GM12874 (cell line): ENCODE data around the gene ZNF398.

Experiments
- TF ChIP-seq, protein P1 (sequence below): IDR thresholded peaks from 2 replicates; pipeline ENCODE4 v1.5.1; 2011; ENCODE audit warnings: low read depth, mild to moderate bottlenecking, control low read depth, low read length, moderate library complexity; ENCODE audit not compliant: insufficient read depth

Gene ZNF398, protein sequence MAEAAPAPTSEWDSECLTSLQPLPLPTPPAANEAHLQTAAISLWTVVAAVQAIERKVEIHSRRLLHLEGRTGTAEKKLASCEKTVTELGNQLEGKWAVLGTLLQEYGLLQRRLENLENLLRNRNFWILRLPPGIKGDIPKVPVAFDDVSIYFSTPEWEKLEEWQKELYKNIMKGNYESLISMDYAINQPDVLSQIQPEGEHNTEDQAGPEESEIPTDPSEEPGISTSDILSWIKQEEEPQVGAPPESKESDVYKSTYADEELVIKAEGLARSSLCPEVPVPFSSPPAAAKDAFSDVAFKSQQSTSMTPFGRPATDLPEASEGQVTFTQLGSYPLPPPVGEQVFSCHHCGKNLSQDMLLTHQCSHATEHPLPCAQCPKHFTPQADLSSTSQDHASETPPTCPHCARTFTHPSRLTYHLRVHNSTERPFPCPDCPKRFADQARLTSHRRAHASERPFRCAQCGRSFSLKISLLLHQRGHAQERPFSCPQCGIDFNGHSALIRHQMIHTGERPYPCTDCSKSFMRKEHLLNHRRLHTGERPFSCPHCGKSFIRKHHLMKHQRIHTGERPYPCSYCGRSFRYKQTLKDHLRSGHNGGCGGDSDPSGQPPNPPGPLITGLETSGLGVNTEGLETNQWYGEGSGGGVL

DNA sequence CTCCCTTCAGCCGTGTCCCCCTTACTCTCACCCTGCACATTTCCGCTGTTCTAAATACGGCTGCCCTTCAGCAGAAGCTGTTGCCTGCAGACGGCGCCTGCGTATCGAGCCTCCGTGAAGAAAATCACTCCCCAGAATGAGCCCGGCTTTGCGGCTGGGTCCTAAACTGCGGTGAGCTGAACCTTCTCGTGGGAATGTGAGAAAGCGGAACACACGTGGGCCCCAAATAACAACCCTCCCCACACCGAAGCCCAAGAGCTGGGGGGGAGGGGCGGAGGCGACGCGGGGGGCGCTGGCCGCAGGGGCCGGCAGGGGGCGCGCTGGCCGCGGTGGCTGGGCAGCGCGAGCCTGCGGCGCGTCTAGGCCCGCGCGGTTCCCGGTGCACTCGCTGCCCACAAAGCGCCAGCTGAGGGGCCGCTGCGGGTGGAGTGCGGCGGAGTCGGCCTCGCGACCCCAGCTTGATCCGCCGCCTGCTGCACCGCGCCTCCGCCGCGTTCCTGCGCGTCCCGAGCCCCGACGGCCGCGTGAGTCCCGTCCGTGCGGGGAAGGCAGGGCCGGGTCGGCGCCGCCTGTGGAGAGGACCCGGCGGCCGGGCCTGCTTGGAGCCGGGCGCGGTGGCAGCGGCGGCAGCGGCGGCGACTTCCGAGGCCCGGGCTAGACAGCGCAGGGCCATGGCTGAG is at the start of gene ZNF398:
Gene ZNF398 (plus strand): TSS at position 382 of the 680 bp plus-strand sequence. CDS start 290 bp downstream, at position 672.
- TF ChIP-seq, protein P1, sequence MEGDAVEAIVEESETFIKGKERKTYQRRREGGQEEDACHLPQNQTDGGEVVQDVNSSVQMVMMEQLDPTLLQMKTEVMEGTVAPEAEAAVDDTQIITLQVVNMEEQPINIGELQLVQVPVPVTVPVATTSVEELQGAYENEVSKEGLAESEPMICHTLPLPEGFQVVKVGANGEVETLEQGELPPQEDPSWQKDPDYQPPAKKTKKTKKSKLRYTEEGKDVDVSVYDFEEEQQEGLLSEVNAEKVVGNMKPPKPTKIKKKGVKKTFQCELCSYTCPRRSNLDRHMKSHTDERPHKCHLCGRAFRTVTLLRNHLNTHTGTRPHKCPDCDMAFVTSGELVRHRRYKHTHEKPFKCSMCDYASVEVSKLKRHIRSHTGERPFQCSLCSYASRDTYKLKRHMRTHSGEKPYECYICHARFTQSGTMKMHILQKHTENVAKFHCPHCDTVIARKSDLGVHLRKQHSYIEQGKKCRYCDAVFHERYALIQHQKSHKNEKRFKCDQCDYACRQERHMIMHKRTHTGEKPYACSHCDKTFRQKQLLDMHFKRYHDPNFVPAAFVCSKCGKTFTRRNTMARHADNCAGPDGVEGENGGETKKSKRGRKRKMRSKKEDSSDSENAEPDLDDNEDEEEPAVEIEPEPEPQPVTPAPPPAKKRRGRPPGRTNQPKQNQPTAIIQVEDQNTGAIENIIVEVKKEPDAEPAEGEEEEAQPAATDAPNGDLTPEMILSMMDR, result peak; percentile 80

DNA sequence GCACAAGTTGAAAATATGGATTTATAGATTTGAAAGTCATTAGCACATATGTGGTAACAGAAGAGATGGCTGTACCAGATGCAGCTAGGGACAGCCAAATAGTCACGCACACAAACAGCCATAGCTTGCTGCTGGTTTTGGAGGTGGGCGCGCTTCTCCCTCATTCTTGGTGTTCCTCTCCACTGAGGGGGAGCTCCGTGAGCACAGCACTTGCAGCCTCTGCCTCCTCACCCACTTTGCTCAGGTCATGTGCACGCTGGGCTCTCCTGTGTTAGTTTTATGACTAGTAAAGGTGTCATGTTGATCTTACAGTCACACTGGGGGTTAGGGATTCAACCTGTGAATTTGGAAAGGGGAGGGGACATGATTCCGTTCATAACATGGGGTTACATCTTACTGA is 48.2 kb upstream of the ZNF398 start:
- TF ChIP-seq, protein P1, result no peak

DNA sequence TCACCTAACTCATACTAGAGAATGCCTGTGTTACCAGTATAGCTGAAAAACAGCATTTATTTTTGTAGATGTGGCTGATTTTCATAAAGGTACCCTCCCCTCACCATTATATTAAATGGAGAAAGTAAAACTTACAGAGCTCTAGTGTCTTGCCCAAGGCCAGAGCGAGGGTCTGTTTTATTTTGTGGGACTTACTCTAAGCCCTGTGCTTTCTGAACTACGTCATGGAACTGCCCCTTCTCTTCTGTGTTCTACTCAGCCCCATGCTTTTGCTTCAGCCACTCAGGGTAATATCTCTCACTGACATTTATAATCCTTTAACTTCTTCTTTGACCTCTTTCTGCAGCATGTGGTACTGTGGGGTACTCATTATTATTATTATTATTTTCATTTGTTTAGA is 46.4 kb upstream of the ZNF398 start:
- TF ChIP-seq, protein P1, result no peak

DNA sequence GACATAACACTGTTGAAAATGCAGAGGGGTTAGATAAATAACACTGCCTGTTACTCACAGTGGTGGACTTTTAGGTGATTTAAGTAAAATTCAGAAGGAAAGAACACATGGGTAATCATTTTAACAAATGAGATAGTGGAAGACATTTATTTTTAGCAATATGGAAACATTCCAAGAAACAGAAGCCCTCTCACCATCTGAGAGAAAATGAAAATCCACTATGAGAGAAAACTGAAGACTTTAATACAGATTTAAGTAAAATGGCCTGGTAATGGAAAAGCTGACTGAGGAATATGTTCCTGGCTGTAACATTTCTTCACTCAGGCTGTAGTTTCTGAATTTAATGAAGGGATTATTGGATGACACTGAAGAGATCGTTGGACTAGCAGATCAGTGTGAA is 44.6 kb upstream of the ZNF398 start:
- TF ChIP-seq, protein P1, result no peak

DNA sequence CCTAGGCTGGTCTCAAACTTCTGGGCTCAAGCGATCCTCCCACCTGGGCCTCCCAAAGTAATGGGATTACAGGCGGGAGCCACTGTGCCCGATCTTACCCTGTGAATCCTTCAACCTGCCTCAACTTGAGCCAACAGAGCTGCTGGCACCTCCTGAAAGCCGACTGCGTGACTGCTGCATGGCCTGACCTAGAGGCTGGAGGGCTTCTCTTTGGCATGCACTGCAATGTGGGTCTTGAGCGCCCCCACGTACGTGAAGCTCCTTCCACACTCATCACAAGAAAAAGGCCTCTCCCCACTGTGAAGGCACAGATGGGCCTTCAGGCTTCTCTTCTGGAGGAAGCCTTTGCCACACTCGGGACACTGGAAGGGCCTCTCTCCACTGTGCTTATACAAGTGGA is 43.8 kb upstream of the ZNF398 start:
- TF ChIP-seq, protein P1, result no peak

DNA sequence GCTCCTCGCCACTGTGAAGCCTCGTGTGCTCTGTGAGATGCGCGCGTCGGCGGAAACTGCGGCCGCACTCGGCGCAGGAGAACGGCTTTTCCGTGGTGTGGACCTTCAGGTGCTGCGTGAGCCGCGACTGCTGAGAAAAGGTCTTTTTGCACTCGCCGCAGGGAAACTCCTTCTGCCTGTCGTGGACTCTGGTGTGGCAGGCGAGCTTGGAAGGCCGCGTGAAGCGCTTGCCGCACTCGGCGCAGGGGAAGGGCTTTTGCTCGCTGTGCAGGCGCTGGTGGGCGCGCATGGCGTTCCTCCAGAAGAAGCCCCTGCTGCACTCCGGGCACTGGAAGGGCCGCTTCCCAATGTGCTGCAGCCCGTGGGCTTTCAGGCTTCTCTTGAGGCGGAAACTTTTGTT is 43.0 kb upstream of the ZNF398 start:
- TF ChIP-seq, protein P1, result no peak

DNA sequence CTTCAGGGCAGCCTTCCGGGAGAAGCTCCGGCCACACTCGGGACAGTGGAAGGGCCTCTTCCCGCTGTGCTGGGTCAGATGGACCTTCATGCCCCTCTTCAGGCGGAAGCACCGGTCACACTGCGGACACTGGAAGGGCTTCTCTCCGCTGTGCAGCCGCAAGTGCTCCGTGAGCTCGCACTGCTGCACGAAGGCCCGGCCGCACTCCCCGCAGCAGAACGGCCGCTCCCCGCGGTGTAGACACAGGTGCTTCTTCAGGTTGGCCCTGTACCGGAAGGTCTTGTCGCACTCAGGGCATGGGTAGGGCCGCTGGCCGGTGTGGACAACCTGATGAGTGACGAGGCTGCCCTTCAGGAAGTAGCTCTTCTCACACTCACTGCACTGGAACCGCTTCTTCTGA is 42.5 kb upstream of the ZNF398 start:
- TF ChIP-seq, protein P1, result no peak
